ENCODE data around the gene IL11. TPM values are rescaled to one million over a fixed set of nuclear protein-coding genes. Genes with fewer than 3 reads are reported as not detected.

The IL11 gene
- total RNA-seq, 4 donors from 2014 or later = 0.66 TPM; not detected in 3

- Histone ChIP-seq H3K27me3 (no peaks in the 10 kb centered on the region), H3K4me3 (peak overlapping the region; percentile 49 to 96 (median 85)), H3K27ac (peak overlapping the region; percentile 90 to 98 (median 93)), H3K4me1 (peaks cover 25 to 35% of the 10 kb centered on the region in 2 donors), H3K9me3 (no peaks in the 10 kb centered on the region), H3K36me3 (peaks cover 0 to 13% of the 10 kb centered on the region in 2 donors)
- peak in 1 of 2 donors; percentile 35 for DNase-seq
- TF ChIP-seq, protein P1, sequence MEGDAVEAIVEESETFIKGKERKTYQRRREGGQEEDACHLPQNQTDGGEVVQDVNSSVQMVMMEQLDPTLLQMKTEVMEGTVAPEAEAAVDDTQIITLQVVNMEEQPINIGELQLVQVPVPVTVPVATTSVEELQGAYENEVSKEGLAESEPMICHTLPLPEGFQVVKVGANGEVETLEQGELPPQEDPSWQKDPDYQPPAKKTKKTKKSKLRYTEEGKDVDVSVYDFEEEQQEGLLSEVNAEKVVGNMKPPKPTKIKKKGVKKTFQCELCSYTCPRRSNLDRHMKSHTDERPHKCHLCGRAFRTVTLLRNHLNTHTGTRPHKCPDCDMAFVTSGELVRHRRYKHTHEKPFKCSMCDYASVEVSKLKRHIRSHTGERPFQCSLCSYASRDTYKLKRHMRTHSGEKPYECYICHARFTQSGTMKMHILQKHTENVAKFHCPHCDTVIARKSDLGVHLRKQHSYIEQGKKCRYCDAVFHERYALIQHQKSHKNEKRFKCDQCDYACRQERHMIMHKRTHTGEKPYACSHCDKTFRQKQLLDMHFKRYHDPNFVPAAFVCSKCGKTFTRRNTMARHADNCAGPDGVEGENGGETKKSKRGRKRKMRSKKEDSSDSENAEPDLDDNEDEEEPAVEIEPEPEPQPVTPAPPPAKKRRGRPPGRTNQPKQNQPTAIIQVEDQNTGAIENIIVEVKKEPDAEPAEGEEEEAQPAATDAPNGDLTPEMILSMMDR (IDR thresholded peaks at IDR 0.05 in 4 of 5, conservative IDR thresholded peaks at IDR 0.05 in 1 of 5) = peak in 4 of 5 experiments; percentile 18 to 50 (median 39)
- TF ChIP-seq POLR2A (IDR thresholded peaks at IDR 0.05) = no peak
- ATAC-seq = peak; percentile 11 to 19
- intact Hi-C loops (cut with DNase I; ENCODE audit: low total_unique reads) = loop anchor here (2.0 to 10.0 kb wide), 4 partner anchors 23 to 269 kb away; partner anchors contain the start of genes ISOC2, PPP1R12C and UBE2S
- in situ Hi-C loops (cut with MboI; ENCODE audit: low sequenced_read_pairs in 4 of 4) = no loop called here
These were observed 13.2 kb upstream of the IL11 start for GRCh38 chr19:55383279-55384130.

GRCh38 chr19:55382522-55383054 lies 12.3 kb upstream of the IL11 start:
- DNase-seq (no peak), ATAC-seq (no peak)
- no peak overlapping the region for H3K4me3 ChIP-seq
- H3K27me3 ChIP-seq = peaks cover 4 to 6% (median 6%) of the 10 kb centered on the region in 3 donors
- in situ Hi-C loops (cut with MboI; ENCODE audit: low sequenced_read_pairs in 4 of 4) = no loop called here
- H3K36me3 ChIP-seq = peaks cover 0 to 4% of the 10 kb centered on the region in 2 donors
- TF ChIP-seq, protein P1 (IDR thresholded peaks at IDR 0.05 in 4 of 5, conservative IDR thresholded peaks at IDR 0.05 in 1 of 5) = no peak
- no peak for TF ChIP-seq POLR2A (IDR thresholded peaks at IDR 0.05)
- H3K9me3 ChIP-seq = no peaks in the 10 kb centered on the region
- no peak overlapping the region for H3K27ac ChIP-seq
- peaks cover 25 to 26% of the 10 kb centered on the region in 2 donors for H3K4me1 ChIP-seq
- intact Hi-C loops (cut with DNase I; ENCODE audit: low total_unique reads) = loop anchor here (10.0 kb wide), 1 partner anchor 268 kb away; the partner anchor contains the start of gene PPP1R12C

DNA sequence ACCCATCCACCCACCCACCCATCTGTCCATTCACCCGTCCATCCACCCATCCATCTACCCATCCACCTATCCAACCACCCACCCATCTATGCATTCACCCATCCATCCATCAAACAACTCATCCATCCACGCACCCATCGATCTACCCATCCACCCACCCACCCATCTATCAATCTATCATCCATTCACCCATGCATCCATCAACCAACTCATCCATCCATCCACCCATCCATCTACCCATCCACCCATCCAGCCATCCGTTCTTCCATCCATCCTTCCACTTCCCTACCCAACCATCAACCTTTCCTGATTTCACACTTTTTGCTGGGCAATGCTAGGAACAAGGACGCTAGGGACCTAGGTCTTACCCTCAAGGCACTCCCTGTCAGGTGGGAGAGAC lies 11.8 kb upstream of the IL11 start:
- Histone ChIP-seq H3K9me3 (no peaks in the 10 kb centered on the region), H3K27ac (no peak overlapping the region), H3K4me1 (peaks cover 19 to 22% of the 10 kb centered on the region in 2 donors), H3K36me3 (no peaks in the 10 kb centered on the region), H3K27me3 (peaks cover 7 to 11% (median 11%) of the 10 kb centered on the region in 3 donors), H3K4me3 (no peak overlapping the region)
- intact Hi-C loops (cut with DNase I; ENCODE audit: low total_unique reads) (loop anchor here (10.0 kb wide), 1 partner anchor 267 kb away; the partner anchor contains the start of gene PPP1R12C), in situ Hi-C loops (cut with MboI; ENCODE audit: low sequenced_read_pairs in 4 of 4) (no loop called here)
- no peak for TF ChIP-seq POLR2A (IDR thresholded peaks at IDR 0.05)
- TF ChIP-seq, protein P1 (IDR thresholded peaks at IDR 0.05 in 4 of 5, conservative IDR thresholded peaks at IDR 0.05 in 1 of 5) = no peak
- no peak for DNase-seq
- no peak for ATAC-seq

DNA sequence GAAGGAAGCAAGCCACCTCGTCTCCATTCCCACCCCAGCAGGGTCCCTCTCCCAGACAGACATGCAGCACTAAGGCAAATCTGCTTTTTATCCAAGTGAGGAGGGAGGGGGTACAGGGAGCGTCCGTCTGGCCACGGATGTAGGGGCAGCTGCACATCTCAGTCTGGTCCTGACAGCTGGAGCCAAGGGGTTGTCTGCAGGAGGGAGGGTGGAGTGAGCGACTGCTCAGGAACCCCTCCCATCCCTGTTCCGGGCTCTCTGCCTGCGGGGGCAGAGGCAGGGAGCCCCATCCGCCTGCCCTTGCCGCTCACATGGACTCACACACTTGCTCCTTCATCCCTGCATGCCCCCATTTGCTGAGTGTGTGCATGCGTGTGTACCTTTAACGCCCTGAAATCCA lies 8.9 kb upstream of the IL11 start:
- in situ Hi-C loops (cut with MboI; ENCODE audit: low sequenced_read_pairs in 4 of 4) (loop anchor here in 1 of 4 donors (10.0 kb wide), 1 partner anchor 286 kb away; no protein-coding TSS in a partner anchor), intact Hi-C loops (cut with DNase I; ENCODE audit: low total_unique reads) (no loop called here)
- H3K9me3 ChIP-seq = no peaks in the 10 kb centered on the region
- peaks cover 4 to 5% of the 10 kb centered on the region in 2 donors for H3K4me1 ChIP-seq
- no peak overlapping the region for H3K4me3 ChIP-seq
- no peak overlapping the region for H3K27ac ChIP-seq
- ATAC-seq = no peak
- no peak for DNase-seq
- H3K27me3 ChIP-seq = peaks cover 32 to 38% (median 35%) of the 10 kb centered on the region in 3 donors
- no peaks in the 10 kb centered on the region for H3K36me3 ChIP-seq
- TF ChIP-seq, protein P1 (IDR thresholded peaks at IDR 0.05 in 4 of 5, conservative IDR thresholded peaks at IDR 0.05 in 1 of 5) = no peak
- TF ChIP-seq POLR2A (IDR thresholded peaks at IDR 0.05) = no peak
